H1 (cell line): Measurements from ENCODE around the gene SH3RF3. TPM values are rescaled to one million over a fixed set of nuclear protein-coding genes. Genes with fewer than 3 reads are reported as not detected.

ENCODE experiments used
- CTCF ChIA-PET: fragments of 300-600 bp; sonication (Branson Sonifier 250); formaldehyde crosslinking; loops from one replicate; lab custom pipeline; 2021; ENCODE audit not compliant: partially characterized antibody; lab: Charles Lee
- POLR2A ChIA-PET: fragments of 300-600 bp; sonication (Branson Sonifier 250); formaldehyde crosslinking; loops from one replicate; lab custom pipeline; 2021; ENCODE audit warnings: inconsistent platforms; ENCODE audit not compliant: partially characterized antibody; lab: Charles Lee
- DNase-seq, 2 experiments: peaks; one replicate each; pipeline versions ENCODE4 v3.0.0 to v3.0.0-alpha.2; 2010 to 2022; ENCODE audit warnings: low spot score in 2 of 2, low read depth in 1 of 2, mixed read lengths in 1 of 2
- FAIRE-seq: peaks from 2 replicates; lab custom pipeline; 2011; peaks lifted over from hg19 to GRCh38; lab: Jason Lieb, UNC
- H2AFZ ChIP-seq: 2 replicates; pipeline ENCODE4 v1.8.1; 2012; ENCODE audit warnings: low read length, inconsistent platforms
- H2AK5ac ChIP-seq: 2 replicates; pipeline ENCODE4 v1.6.1; 2013; ENCODE audit warnings: low read depth, low read length
- H2BK120ac ChIP-seq: replicated peaks from 2 replicates; pipeline ENCODE3; 2013; ENCODE audit warnings: low read depth, low read length, inconsistent platforms
- H2BK12ac ChIP-seq: 2 replicates; pipeline ENCODE4 v1.6.1; 2013; ENCODE audit warnings: low read depth, low read length
- H2BK15ac ChIP-seq: 2 replicates; pipeline ENCODE4 v1.6.1; 2013; ENCODE audit warnings: low read length
- H2BK20ac ChIP-seq: 2 replicates; pipeline ENCODE4 v1.6.1; 2013; ENCODE audit warnings: low read length
- H2BK5ac ChIP-seq: 2 replicates; pipeline ENCODE4 v1.6.1; 2013; ENCODE audit warnings: low read depth, low read length
- H3K14ac ChIP-seq: 2 replicates; pipeline ENCODE4 v1.6.1; 2013; ENCODE audit warnings: inconsistent platforms; ENCODE audit not compliant: insufficient read length
- H3K18ac ChIP-seq: 2 replicates; pipeline ENCODE4 v1.6.1; 2013; ENCODE audit warnings: low read length; ENCODE audit errors: extremely low read depth
- H3K23ac ChIP-seq: 2 replicates; pipeline ENCODE4 v1.6.1; 2013; ENCODE audit warnings: inconsistent platforms; ENCODE audit not compliant: insufficient read length
- H3K23me2 ChIP-seq: 2 replicates; pipeline ENCODE4 v1.6.1; 2013; ENCODE audit warnings: low read depth, low read length
- H3K27ac ChIP-seq: 2 replicates; pipeline ENCODE4 v1.6.1; 2011; ENCODE audit warnings: low read depth, low read length, inconsistent platforms
- H3K27me3 ChIP-seq, 4 experiments: replicated peaks in 1 of 4; 1 replicate in 1 of 4; 2 replicates in 3 of 4; pipeline versions ENCODE4 v1.6.1 to v1.8.1; 2011 to 2013; ENCODE audit warnings: low read length in 3 of 4, mild to moderate bottlenecking in 3 of 4, inconsistent platforms in 2 of 4, mixed read lengths in 2 of 4, moderate library complexity in 1 of 4; ENCODE audit not compliant: control insufficient read depth in 3 of 4, insufficient read depth in 3 of 4; ENCODE audit errors: extremely low read depth in 1 of 4
- H3K36me3 ChIP-seq, 4 experiments: 2 replicates each; pipeline versions ENCODE4 v1.6.1 to v1.8.1; 2011 to 2013; ENCODE audit warnings: mild to moderate bottlenecking in 4 of 4, low read length in 3 of 4, moderate library complexity in 2 of 4, control low read depth in 1 of 4, inconsistent platforms in 1 of 4; ENCODE audit not compliant: insufficient read depth in 4 of 4, control insufficient read depth in 2 of 4
- H3K4ac ChIP-seq: replicated peaks from 2 replicates; pipeline ENCODE3; 2013; ENCODE audit warnings: low read length, low read depth, mixed read lengths, inconsistent platforms; ENCODE audit not compliant: insufficient read length
- H3K4me1 ChIP-seq, 4 experiments: replicated peaks in 1 of 4; 1 replicate in 1 of 4; 2 replicates in 3 of 4; pipeline versions ENCODE4 v1.6.1 to v1.8.1; 2011 to 2013; ENCODE audit warnings: low read length in 3 of 4, inconsistent platforms in 2 of 4, mixed read lengths in 1 of 4; ENCODE audit not compliant: insufficient read depth in 4 of 4, control insufficient read depth in 3 of 4
- H3K4me2 ChIP-seq, 2 experiments: 2 replicates each; pipeline versions ENCODE4 v1.6.1 to v1.8.1; 2011 to 2013; ENCODE audit warnings: low read depth in 2 of 2, low read length in 2 of 2, control low read depth in 1 of 2, inconsistent platforms in 1 of 2, mild to moderate bottlenecking in 1 of 2; ENCODE audit not compliant: insufficient read depth in 1 of 2
- H3K4me3 ChIP-seq, 4 experiments: fragments of 200-600, 300-600 bp in 1 of 4; sonication (generic), shearing (Covaris generic), sonication (Bioruptor Twin) in 1 of 4; 2 replicates each; pipeline versions ENCODE4 v1.5.1 to v1.8.1; 2011 to 2016; ENCODE audit warnings: low read length in 4 of 4, low read depth in 3 of 4, control low read depth in 2 of 4, inconsistent platforms in 2 of 4, mild to moderate bottlenecking in 2 of 4, mixed read lengths in 1 of 4, moderate library complexity in 1 of 4; ENCODE audit not compliant: insufficient read depth in 2 of 4; ENCODE audit errors: extremely low read depth in 1 of 4
- H3K56ac ChIP-seq: replicated peaks from 2 replicates; pipeline ENCODE3; 2013; ENCODE audit warnings: low read depth, mild to moderate bottlenecking, mixed read lengths, low read length, inconsistent platforms; ENCODE audit not compliant: insufficient read length
- H3K79me1 ChIP-seq: 2 replicates; pipeline ENCODE4 v1.6.1; 2013; ENCODE audit warnings: low read depth, low read length, control low read depth
- H3K79me2 ChIP-seq, 2 experiments: 2 replicates each; pipeline versions ENCODE4 v1.6.1 to v1.8.1; 2012 to 2013; ENCODE audit warnings: low read length in 2 of 2, mild to moderate bottlenecking in 2 of 2, inconsistent platforms in 1 of 2; ENCODE audit not compliant: insufficient read depth in 2 of 2, control insufficient read depth in 1 of 2
- H3K9ac ChIP-seq, 4 experiments: replicated peaks in 1 of 4; 1 replicate in 1 of 4; 2 replicates in 3 of 4; pipeline versions ENCODE4 v1.6.1 to v1.8.1; 2011 to 2013; ENCODE audit warnings: low read depth in 3 of 4, low read length in 3 of 4, control low read depth in 2 of 4, mild to moderate bottlenecking in 2 of 4, moderate library complexity in 2 of 4, inconsistent platforms in 1 of 4; ENCODE audit errors: extremely low read depth in 1 of 4
- H3K9me3 ChIP-seq, 2 experiments: 2 replicates each; pipeline versions ENCODE4 v1.6.1 to v1.8.1; 2012 to 2013; ENCODE audit warnings: mild to moderate bottlenecking in 2 of 2, moderate library complexity in 2 of 2, control low read depth in 1 of 2, inconsistent platforms in 1 of 2, low read depth in 1 of 2, low read length in 1 of 2, mixed read lengths in 1 of 2; ENCODE audit not compliant: insufficient read depth in 2 of 2
- H4K20me1 ChIP-seq, 2 experiments: replicated peaks in 1 of 2; 2 replicates each; pipeline versions ENCODE3 to v1.8.1; 2011 to 2013; ENCODE audit warnings: inconsistent platforms in 2 of 2, low read length in 2 of 2, mild to moderate bottlenecking in 1 of 2; ENCODE audit not compliant: insufficient read depth in 2 of 2, control insufficient read depth in 1 of 2
- H4K5ac ChIP-seq: 2 replicates; pipeline ENCODE4 v1.6.1; 2013; ENCODE audit warnings: low read length, low read depth, mixed read lengths, inconsistent platforms; ENCODE audit not compliant: insufficient read length
- H4K8ac ChIP-seq: 2 replicates; pipeline ENCODE4 v1.8.0; 2013; ENCODE audit warnings: mild to moderate bottlenecking, moderate library complexity, low read length, inconsistent platforms; ENCODE audit not compliant: insufficient read depth; ENCODE audit errors: extremely low read depth
- H4K91ac ChIP-seq: replicated peaks from 2 replicates; pipeline ENCODE3; 2013; ENCODE audit warnings: low read length, mixed read lengths, inconsistent platforms; ENCODE audit not compliant: insufficient read length
- CREB1 ChIP-seq: IDR thresholded peaks from 2 replicates; pipeline ENCODE4 v1.6.1; 2012; ENCODE audit warnings: inconsistent platforms
- FOSL1 ChIP-seq: IDR thresholded peaks from 2 replicates; pipeline ENCODE4 v1.6.1; 2011; ENCODE audit warnings: mild to moderate bottlenecking, low read depth, low read length, moderate library complexity; ENCODE audit not compliant: insufficient read depth
- HDAC2 ChIP-seq, 2 experiments: fragments of 300-600 bp in 1 of 2; sonication (generic) in 1 of 2; IDR thresholded peaks; 2 replicates each; pipeline ENCODE4 v1.6.1; 2011 to 2012; ENCODE audit warnings: low read depth in 2 of 2, low read length in 2 of 2, mild to moderate bottlenecking in 2 of 2, moderate library complexity in 2 of 2, borderline replicate concordance in 1 of 2, inconsistent platforms in 1 of 2
- POLR2A ChIP-seq, 2 experiments: IDR thresholded peaks; 1 replicate in 1 of 2; 2 replicates in 1 of 2; pipeline ENCODE4 v1.6.1; 2011; ENCODE audit warnings: low read depth in 2 of 2, low read length in 2 of 2, mild to moderate bottlenecking in 2 of 2; ENCODE audit errors: control extremely low read depth in 1 of 2
- WGBS, 2 experiments: shearing (Covaris generic) in 1 of 2; methylation state at CpG; one replicate each; pipeline versions ENCODE4 v1.1.6 to v1.1.7; 2013 to 2015; ENCODE audit warnings: low lambda C conversion rate in 2 of 2, mixed read lengths in 2 of 2, inconsistent platforms in 1 of 2, low coverage in 1 of 2, missing lambda C conversion rate in 1 of 2; ENCODE audit not compliant: insufficient replicate concordance in 2 of 2, insufficient coverage in 1 of 2, insufficient read length in 1 of 2; ENCODE audit errors: extremely low coverage in 1 of 2, missing lambda C conversion rate in 1 of 2; 5-methylcytosine and 5-hydroxymethylcytosine counted together
- polyA plus RNA-seq, 7 experiments: library from polyadenylated mRNA; depleted of rRNA in 3 of 7; stranded (reverse) in 5 of 7; unstranded in 2 of 7; fragments of >200 nt in 5 of 7; fragments of 200-250 nt in 2 of 7; gene quantifications; 1 replicate in 5 of 7; 2 replicates in 1 of 7; 4 replicates in 1 of 7; pipeline versions ENCODE4 v1.2.1 to v1.2.3, GENCODE V29; 2011 to 2013; ENCODE audit warnings: missing spikeins in 2 of 7, mixed read lengths in 2 of 7
- total RNA-seq: library from RNA; stranded (reverse); fragmentation: NEBNext Ultra II Directional; extraction: Animal tissue kit (Norgen Biotek cat#: 25700); gene quantifications from 2 replicates; pipeline ENCODE4 v1.2.1, GENCODE V29; 2021

Gene SH3RF3
- total and polyA plus RNA-seq, 2 of the 8 experiments (the other 6 are each of a cell fraction or from before 2014, with no cell fraction given), result 0.11 to 0.65 TPM

DNA sequence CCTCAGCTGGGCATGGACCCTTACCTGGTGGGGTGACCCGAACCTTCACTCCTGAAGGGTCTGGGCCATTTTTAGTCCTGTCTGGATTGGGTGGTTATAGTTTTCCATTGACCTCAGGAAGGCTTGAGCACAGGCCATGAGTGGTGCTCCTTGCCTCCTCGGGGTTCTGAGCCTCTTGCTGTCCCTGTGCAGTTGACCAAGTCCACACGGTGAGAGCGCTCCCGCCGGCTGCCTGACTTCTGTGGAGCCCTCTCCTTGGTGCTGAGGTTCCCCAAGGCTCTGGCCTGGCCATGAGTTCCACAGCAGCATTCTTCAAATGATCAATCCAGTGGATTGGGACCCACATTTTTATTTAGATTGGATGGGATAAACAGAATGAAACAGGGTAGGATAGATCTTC is 325.3 kb downstream of the SH3RF3 start:
- POLR2A ChIA-PET, result no interaction called here
- Histone ChIP-seq H4K91ac (no peak overlapping the region), H3K9me3 (no peaks in the 10 kb centered on the region), H3K9ac (no peak overlapping the region), H4K5ac (no peak overlapping the region), H3K79me2 (no peaks in the 10 kb centered on the region), H3K18ac (no peak overlapping the region), H3K56ac (no peak overlapping the region), H3K27ac (no peak overlapping the region), H4K20me1 (no peaks in the 10 kb centered on the region), H3K23me2 (no peaks in the 10 kb centered on the region), H3K14ac (no peak overlapping the region), H2BK5ac (no peak overlapping the region), H2BK120ac (no peak overlapping the region), H2AFZ (no peak overlapping the region), H3K4ac (no peak overlapping the region), H3K4me3 (no peak overlapping the region), H3K27me3 (no peaks in the 10 kb centered on the region), H3K23ac (no peak overlapping the region), H3K36me3 (no peaks in the 10 kb centered on the region), H2BK20ac (no peak overlapping the region), H2BK12ac (no peak overlapping the region), H2AK5ac (no peak overlapping the region), H4K8ac (no peak overlapping the region), H3K79me1 (no peaks in the 10 kb centered on the region), H2BK15ac (no peak overlapping the region), H3K4me1 (no peaks in the 10 kb centered on the region), H3K4me2 (no peak overlapping the region)
- DNase-seq (no peak), FAIRE-seq (no peak)
- TF ChIP-seq CREB1, result no peak
- TF ChIP-seq POLR2A (IDR thresholded peaks at IDR 0.05; ENCODE audit: control extremely low read depth in 1 of 2, low read depth in 2 of 2, low read length in 2 of 2), result no peak
- TF ChIP-seq FOSL1, result no peak
- TF ChIP-seq HDAC2 (IDR thresholded peaks at IDR 0.05; ENCODE audit: borderline replicate concordance in 1 of 2, low read depth in 2 of 2, low read length in 2 of 2), result no peak
- 94% methylated on average over 6 of the region's 6 CpGs; no CpG with 5 or more reads in 1 of the 2 experiments for WGBS, 2 experiments
- CTCF ChIA-PET, result interaction anchor here (1.1 kb wide), 1 partner anchor 29 kb away, joined by 3 read pairs; no protein-coding TSS in a partner anchor
